HepG2 (cell line): ENCODE results near the gene CDK17. TPM values are rescaled to one million over a fixed set of nuclear protein-coding genes. Genes with fewer than 3 reads are reported as not detected.

Experiments used
- ATAC-seq: fragments of 200-7000 bp; cut with Tn5 transposase; 3 replicates; pipeline ENCODE4 v1.9.1; 2020; ENCODE audit warnings: mild to moderate bottlenecking, moderate library complexity
- BruUV-seq: library from RNA; stranded (reverse); fragments of 400-500 nt; replicated peaks from 2 replicates; lab custom pipeline; 2021; lab: Mats Ljungman, UMichigan
- CTCF ChIA-PET: fragments of 300-600 bp; formaldehyde crosslinking; extraction: SDS; loops from one replicate; lab custom pipeline; 2021; ENCODE audit warnings: low total read pairs, inconsistent platforms, low intra/inter-chr PET ratio; lab: Yijun Ruan, JAX
- POLR2A ChIA-PET: fragments of 350-600 bp; sonication (Branson Sonifier 250); formaldehyde crosslinking; loops from one replicate; lab custom pipeline; 2020; ENCODE audit warnings: antibody characterized with exemption, inconsistent platforms; lab: Yijun Ruan, JAX
- DNase-seq: peaks from one replicate; pipeline ENCODE4 v3.0.0-alpha.2; 2015; ENCODE audit warnings: low spot score
- FAIRE-seq: peaks from 3 replicates; lab custom pipeline; 2011; peaks lifted over from hg19 to GRCh38; lab: Jason Lieb, UNC
- H2AFZ ChIP-seq: one replicate; pipeline ENCODE4 v1.6.1; 2011; ENCODE audit warnings: low read length, inconsistent platforms
- H3K27ac ChIP-seq: fragments of 300-600 bp; 3 replicates; pipeline ENCODE4 v1.8.0; 2011; ENCODE audit warnings: mixed run types, mild to moderate bottlenecking, mixed read lengths, low read length, inconsistent platforms; ENCODE audit not compliant: insufficient read depth; ENCODE audit errors: extremely low read length
- H3K27me3 ChIP-seq, 2 experiments: fragments of 200-600 bp in 1 of 2; 2 replicates in 1 of 2; 3 replicates in 1 of 2; pipeline versions ENCODE4 v1.6.0 to v1.8.0; 2011; ENCODE audit warnings: low read length in 2 of 2, mild to moderate bottlenecking in 2 of 2, moderate library complexity in 2 of 2, inconsistent platforms in 1 of 2; ENCODE audit not compliant: insufficient read depth in 2 of 2, control insufficient read depth in 1 of 2
- H3K36me3 ChIP-seq, 2 experiments: fragments of 200-600 bp in 1 of 2; replicated peaks in 1 of 2; 2 replicates in 1 of 2; 3 replicates in 1 of 2; pipeline versions ENCODE4 v1.5.1 to v1.8.0; 2011; ENCODE audit warnings: low read length in 2 of 2, inconsistent platforms in 1 of 2; ENCODE audit not compliant: insufficient read depth in 2 of 2, control insufficient read depth in 1 of 2
- H3K4me1 ChIP-seq: 2 replicates; pipeline ENCODE4 v1.5.1; 2012; ENCODE audit warnings: low read length, inconsistent platforms; ENCODE audit not compliant: insufficient read depth
- H3K4me2 ChIP-seq: 2 replicates; pipeline ENCODE4 v1.6.0; 2011; ENCODE audit warnings: low read depth, low read length, inconsistent platforms
- H3K4me3 ChIP-seq, 3 experiments: fragments of 200-600 bp in 1 of 3; sonication (generic), shearing (Covaris generic) in 1 of 3; replicated peaks in 1 of 3; 2 replicates each; pipeline ENCODE4 v1.5.1; 2011 to 2016; ENCODE audit warnings: low read length in 3 of 3, inconsistent platforms in 2 of 3, low read depth in 2 of 3, mild to moderate bottlenecking in 2 of 3, control low read depth in 1 of 3, mixed read lengths in 1 of 3; ENCODE audit not compliant: insufficient read depth in 1 of 3
- H3K79me2 ChIP-seq: one replicate; pipeline ENCODE4 v1.6.1; 2011; ENCODE audit warnings: low read length, inconsistent platforms; ENCODE audit not compliant: insufficient read depth
- H3K9ac ChIP-seq: 2 replicates; pipeline ENCODE4 v1.6.0; 2011; ENCODE audit warnings: mild to moderate bottlenecking, low read depth, low read length, inconsistent platforms; ENCODE audit not compliant: insufficient read depth
- H3K9me3 ChIP-seq: 2 replicates; pipeline ENCODE4 v1.5.1; 2012; ENCODE audit warnings: mild to moderate bottlenecking, low read length
- H4K20me1 ChIP-seq: 2 replicates; pipeline ENCODE4 v1.6.0; 2011; ENCODE audit warnings: inconsistent platforms, mild to moderate bottlenecking, low read length, moderate library complexity; ENCODE audit not compliant: insufficient read depth
- MTF2 ChIP-seq: sonication (generic); formaldehyde crosslinking; IDR thresholded peaks from 2 replicates; pipeline ENCODE4 v1.5.0; 2020; ENCODE audit warnings: missing genetic modification reagents, borderline replicate concordance
- RFX5 ChIP-seq: IDR thresholded peaks from 2 replicates; pipeline ENCODE4 v1.6.1; 2011; ENCODE audit warnings: low read depth, low read length, improper control_type of control experiment
- ZSCAN25 ChIP-seq: sonication (generic); formaldehyde crosslinking; IDR thresholded peaks from 2 replicates; pipeline ENCODE4 v1.8.0; 2022; ENCODE audit warnings: mild to moderate bottlenecking, missing genetic modification reagents
- WGBS: methylation state at CpG from one replicate; pipeline ENCODE4 v1.1.6; 2017; ENCODE audit warnings: low lambda C conversion rate; 5-methylcytosine and 5-hydroxymethylcytosine counted together
- in situ Hi-C: cut with HindIII; loops from 2 replicates; pipeline ENCODE4 v1.10.0; 2017; ENCODE audit warnings: low pct_unique_long_range_greater_than_20kb; ENCODE audit not compliant: extremely low pct_ligation_motif_present
- intact Hi-C: fragments of 100-400 bp; cut with micrococcal nuclease; formaldehyde crosslinking; loops from one replicate; pipeline ENCODE4 v1.10.0; 2022; ENCODE audit not compliant: unreplicated experiment
- polyA plus RNA-seq, 8 experiments: library from polyadenylated mRNA; depleted of rRNA in 3 of 8; stranded (reverse) in 7 of 8; unstranded in 1 of 8; fragments of >200 nt; fragmentation: Illumina TruSeq in 4 of 8; extraction: Trizol in 4 of 8; gene quantifications; 2 replicates each; pipeline versions ENCODE4 v1.2.1 to v1.2.3, GENCODE V29; 2011 to 2016; ENCODE audit warnings: low read depth in 4 of 8, missing spikeins in 1 of 8, mixed read lengths in 1 of 8; ENCODE audit not compliant: insufficient read depth in 1 of 8
- total RNA-seq, 5 experiments: library from RNA; depleted of rRNA; stranded (reverse); fragments of >200 nt; fragmentation: Illumina TruSeq; extraction: Trizol; gene quantifications; 2 replicates each; pipeline ENCODE4 v1.2.3, GENCODE V29; 2016; ENCODE audit warnings: low read depth in 1 of 5
- TF ChIP-seq, protein P1 (sequence below): sonication (generic); formaldehyde crosslinking; IDR thresholded peaks from 2 replicates; pipeline ENCODE4 v1.4.0; 2020; ENCODE audit warnings: low read depth, missing genetic modification reagents
- TF ChIP-seq, protein P2 (sequence below): sonication (generic); formaldehyde crosslinking; IDR thresholded peaks from 2 replicates; pipeline ENCODE4 v1.8.1; 2023; ENCODE audit warnings: mild to moderate bottlenecking, missing genetic modification reagents

Gene CDK17
- total and polyA plus RNA-seq, 2 of the 13 experiments (the other 11 are each of a cell fraction or from before 2014, with no cell fraction given), result 9.9 to 22.3 TPM

DNA sequence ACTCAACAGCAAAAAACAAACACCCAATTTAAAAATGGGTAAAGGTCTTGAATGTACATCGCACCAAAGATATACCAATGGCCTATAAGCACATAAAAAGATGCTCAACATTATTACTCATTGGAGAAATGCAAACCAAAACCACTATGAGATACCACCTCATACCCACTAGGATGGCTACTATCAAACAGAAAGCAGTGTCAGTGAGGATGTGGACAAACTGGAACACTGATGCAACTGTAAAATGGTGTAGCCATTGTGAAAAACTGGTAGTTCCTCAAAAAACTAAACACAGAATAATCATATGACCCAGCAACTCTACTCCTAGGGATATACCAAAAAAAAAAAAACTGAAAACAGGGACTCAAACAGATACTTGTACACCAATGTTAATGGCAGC lies 49.3 kb downstream of the CDK17 start (continued):
- TF ChIP-seq, protein P1, sequence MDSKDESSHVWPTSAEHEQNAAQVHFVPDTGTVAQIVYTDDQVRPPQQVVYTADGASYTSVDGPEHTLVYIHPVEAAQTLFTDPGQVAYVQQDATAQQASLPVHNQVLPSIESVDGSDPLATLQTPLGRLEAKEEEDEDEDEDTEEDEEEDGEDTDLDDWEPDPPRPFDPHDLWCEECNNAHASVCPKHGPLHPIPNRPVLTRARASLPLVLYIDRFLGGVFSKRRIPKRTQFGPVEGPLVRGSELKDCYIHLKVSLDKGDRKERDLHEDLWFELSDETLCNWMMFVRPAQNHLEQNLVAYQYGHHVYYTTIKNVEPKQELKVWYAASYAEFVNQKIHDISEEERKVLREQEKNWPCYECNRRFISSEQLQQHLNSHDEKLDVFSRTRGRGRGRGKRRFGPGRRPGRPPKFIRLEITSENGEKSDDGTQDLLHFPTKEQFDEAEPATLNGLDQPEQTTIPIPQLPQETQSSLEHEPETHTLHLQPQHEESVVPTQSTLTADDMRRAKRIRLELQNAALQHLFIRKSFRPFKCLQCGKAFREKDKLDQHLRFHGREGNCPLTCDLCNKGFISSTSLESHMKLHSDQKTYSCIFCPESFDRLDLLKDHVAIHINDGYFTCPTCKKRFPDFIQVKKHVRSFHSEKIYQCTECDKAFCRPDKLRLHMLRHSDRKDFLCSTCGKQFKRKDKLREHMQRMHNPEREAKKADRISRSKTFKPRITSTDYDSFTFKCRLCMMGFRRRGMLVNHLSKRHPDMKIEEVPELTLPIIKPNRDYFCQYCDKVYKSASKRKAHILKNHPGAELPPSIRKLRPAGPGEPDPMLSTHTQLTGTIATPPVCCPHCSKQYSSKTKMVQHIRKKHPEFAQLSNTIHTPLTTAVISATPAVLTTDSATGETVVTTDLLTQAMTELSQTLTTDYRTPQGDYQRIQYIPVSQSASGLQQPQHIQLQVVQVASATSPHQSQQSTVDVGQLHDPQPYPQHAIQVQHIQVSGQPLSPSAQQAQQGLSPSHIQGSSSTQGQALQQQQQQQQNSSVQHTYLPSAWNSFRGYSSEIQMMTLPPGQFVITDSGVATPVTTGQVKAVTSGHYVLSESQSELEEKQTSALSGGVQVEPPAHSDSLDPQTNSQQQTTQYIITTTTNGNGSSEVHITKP (CRISPR knock-in tag), result no peak
- TF ChIP-seq, protein P2, sequence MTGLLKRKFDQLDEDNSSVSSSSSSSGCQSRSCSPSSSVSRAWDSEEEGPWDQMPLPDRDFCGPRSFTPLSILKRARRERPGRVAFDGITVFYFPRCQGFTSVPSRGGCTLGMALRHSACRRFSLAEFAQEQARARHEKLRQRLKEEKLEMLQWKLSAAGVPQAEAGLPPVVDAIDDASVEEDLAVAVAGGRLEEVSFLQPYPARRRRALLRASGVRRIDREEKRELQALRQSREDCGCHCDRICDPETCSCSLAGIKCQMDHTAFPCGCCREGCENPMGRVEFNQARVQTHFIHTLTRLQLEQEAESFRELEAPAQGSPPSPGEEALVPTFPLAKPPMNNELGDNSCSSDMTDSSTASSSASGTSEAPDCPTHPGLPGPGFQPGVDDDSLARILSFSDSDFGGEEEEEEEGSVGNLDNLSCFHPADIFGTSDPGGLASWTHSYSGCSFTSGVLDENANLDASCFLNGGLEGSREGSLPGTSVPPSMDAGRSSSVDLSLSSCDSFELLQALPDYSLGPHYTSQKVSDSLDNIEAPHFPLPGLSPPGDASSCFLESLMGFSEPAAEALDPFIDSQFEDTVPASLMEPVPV, result no peak
- no peak for TF ChIP-seq MTF2 (CRISPR knock-in tag)

DNA sequence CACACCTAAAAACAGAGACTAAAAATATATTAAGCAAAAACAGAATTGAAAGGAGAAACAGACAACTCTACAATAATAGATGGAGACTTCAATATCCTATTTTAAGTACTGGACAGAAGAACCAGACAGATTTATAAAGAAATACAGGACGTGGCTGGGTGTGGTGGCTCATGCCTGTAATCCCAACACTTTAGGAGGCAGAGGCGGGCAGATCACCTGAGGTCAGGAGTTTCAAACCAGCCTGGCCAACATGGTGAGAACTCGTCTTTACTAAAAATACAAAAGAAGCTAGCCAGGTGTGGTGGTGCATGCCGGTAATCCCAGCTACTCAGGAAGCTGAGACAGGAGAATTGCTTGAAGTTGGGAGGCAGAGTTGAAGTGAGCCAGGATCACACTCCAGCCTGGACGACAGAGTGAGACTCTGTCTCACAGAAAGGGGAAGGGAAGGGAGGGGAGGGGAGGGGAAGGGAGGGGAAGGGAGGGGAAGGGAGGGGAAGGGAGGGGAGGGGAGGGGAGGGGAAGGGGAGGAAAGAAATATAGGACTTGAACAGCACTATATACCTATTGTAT lies 53.0 kb downstream of the CDK17 start:
- in situ Hi-C loops, result no loop called here

More for the DNA sequence above, 53.0 kb downstream of the CDK17 start:
- ChIA-PET POLR2A (no interaction called here), CTCF (no interaction called here)
- H3K79me2 ChIP-seq, result peaks cover 77% of the 10 kb centered on the region
- intact Hi-C loops, result no loop called here
- no peak for TF ChIP-seq RFX5
- TF ChIP-seq ZSCAN25 (CRISPR knock-in tag), result peak; percentile 67
- H3K36me3 ChIP-seq, result no peaks in the 10 kb centered on the region
- H3K9me3 ChIP-seq, result peaks cover 11% of the 10 kb centered on the region; the same call in 1 of the 2 replicates
- H4K20me1 ChIP-seq, result no peaks in the 10 kb centered on the region; the same call in 1 of the 2 replicates
- H3K9ac ChIP-seq, result no peak overlapping the region
- WGBS, result 63% methylated on average over 5 of the region's 5 CpGs
- FAIRE-seq (no peak), ATAC-seq (peak; percentile 51; the same call in 2 of the 3 replicates), DNase-seq (no peak)
- BruUV-seq, result no TSS peak
- H3K27me3 ChIP-seq, result no peaks in the 10 kb centered on the region
- peak overlapping the region; percentile 50 for H3K4me2 ChIP-seq
- peak overlapping the region; percentile 33 for H3K27ac ChIP-seq
- peaks cover 10% of the 10 kb centered on the region for H3K4me1 ChIP-seq
- H3K4me3 ChIP-seq, result peak overlapping the region in 1 of 3 experiments; percentile 19; a peak in 1 of 6 replicates
- no peak overlapping the region for H2AFZ ChIP-seq
